ENCODE measurements around the gene CAPN1.

DNA sequence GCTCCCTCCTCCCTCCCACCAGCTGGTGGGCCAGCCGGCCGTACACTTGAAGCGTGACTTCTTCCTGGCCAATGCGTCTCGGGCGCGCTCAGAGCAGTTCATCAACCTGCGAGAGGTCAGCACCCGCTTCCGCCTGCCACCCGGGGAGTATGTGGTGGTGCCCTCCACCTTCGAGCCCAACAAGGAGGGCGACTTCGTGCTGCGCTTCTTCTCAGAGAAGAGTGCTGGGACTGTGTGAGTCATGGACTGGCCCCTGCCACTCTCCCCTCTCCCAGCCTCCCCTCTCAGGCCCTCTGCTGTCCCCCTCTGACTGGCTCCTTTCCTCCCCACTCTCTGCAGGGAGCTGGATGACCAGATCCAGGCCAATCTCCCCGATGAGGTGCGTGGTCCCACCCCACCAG is 24.7 kb downstream of the CAPN1 start:
- TF ChIP-seq, protein P1, sequence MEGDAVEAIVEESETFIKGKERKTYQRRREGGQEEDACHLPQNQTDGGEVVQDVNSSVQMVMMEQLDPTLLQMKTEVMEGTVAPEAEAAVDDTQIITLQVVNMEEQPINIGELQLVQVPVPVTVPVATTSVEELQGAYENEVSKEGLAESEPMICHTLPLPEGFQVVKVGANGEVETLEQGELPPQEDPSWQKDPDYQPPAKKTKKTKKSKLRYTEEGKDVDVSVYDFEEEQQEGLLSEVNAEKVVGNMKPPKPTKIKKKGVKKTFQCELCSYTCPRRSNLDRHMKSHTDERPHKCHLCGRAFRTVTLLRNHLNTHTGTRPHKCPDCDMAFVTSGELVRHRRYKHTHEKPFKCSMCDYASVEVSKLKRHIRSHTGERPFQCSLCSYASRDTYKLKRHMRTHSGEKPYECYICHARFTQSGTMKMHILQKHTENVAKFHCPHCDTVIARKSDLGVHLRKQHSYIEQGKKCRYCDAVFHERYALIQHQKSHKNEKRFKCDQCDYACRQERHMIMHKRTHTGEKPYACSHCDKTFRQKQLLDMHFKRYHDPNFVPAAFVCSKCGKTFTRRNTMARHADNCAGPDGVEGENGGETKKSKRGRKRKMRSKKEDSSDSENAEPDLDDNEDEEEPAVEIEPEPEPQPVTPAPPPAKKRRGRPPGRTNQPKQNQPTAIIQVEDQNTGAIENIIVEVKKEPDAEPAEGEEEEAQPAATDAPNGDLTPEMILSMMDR (conservative IDR thresholded peaks at IDR 0.05) = no peak
- no peak for TF ChIP-seq ZFX (IDR thresholded peaks at IDR 0.05)
